Suppressor macrophage treated with lipopolysaccharide for 4 hours (primary cell): ENCODE measurements around the gene MTHFD1.

Experiments
- DNase-seq: peaks from one replicate; pipeline ENCODE4 v3.0.0-alpha.2; 2020

Gene MTHFD1

GRCh38 chr14:64501411-64502171 lies 113.4 kb downstream of the MTHFD1 start:
- DNase-seq: no peak

- DNase-seq: no peak
Measured at GRCh38 chr14:64502456-64502855, 114.3 kb downstream of the MTHFD1 start.

- no peak for DNase-seq
Measured at GRCh38 chr14:64502887-64503433, 114.8 kb downstream of the MTHFD1 start.

GRCh38 chr14:64503434-64504309 lies 115.5 kb downstream of the MTHFD1 start, which contains the start of gene ZBTB25:
Gene ZBTB25, minus strand, starts transcription at chr14:64503838. Its CDS starts 13,305 bp downstream, at chr14:64490533.
- DNase-seq: peak; percentile 95

- peak; percentile 92 for DNase-seq
Measured at GRCh38 chr14:64504310-64504896, 116.2 kb downstream of the MTHFD1 start, which contains the start of gene ZBTB1. Gene ZBTB1, plus strand, starts transcription at chr14:64504770. Its CDS starts 16,735 bp downstream, at chr14:64521505.

GRCh38 chr14:64504897-64505794 lies 117.0 kb downstream of the MTHFD1 start:
- DNase-seq: peak; percentile 92

- DNase-seq: peak; percentile 68
Measured at GRCh38 chr14:64506721-64507120, 118.6 kb downstream of the MTHFD1 start.

- no peak for DNase-seq
Measured at GRCh38 chr14:64507376-64508156, 119.4 kb downstream of the MTHFD1 start.

GRCh38 chr14:64508215-64508776 lies 120.1 kb downstream of the MTHFD1 start:
- DNase-seq: no peak

GRCh38 chr14:64509036-64509435 lies 120.9 kb downstream of the MTHFD1 start:
- no peak for DNase-seq
